Mucosa of stomach (tissue), 1 donor: ENCODE data around the gene MRPL48.
A peak's percentile ranks its signal among the peaks of the same experiment; 100 is the strongest.
"Not testable (repeated sequence)": the region's sequence is repeated elsewhere in the genome, so short reads cannot be mapped to it uniquely, and the experiment has no call there.

Source experiments
- H3K27me3 ChIP-seq: one replicate; pipeline ENCODE4 v1.7.0; 2013; ENCODE audit warnings: mild to moderate bottlenecking, low read length; ENCODE audit not compliant: control insufficient read depth, insufficient read depth
- H3K36me3 ChIP-seq: one replicate; pipeline ENCODE4 v1.7.0; 2013; ENCODE audit warnings: low read length; ENCODE audit not compliant: control insufficient read depth, insufficient read depth
- H3K4me1 ChIP-seq: one replicate; pipeline ENCODE4 v1.7.0; 2013; ENCODE audit warnings: mild to moderate bottlenecking, low read length; ENCODE audit not compliant: control insufficient read depth, insufficient read depth
- H3K4me3 ChIP-seq: one replicate; pipeline ENCODE4 v1.7.0; 2013; ENCODE audit warnings: low read length
- H3K9ac ChIP-seq: one replicate; pipeline ENCODE4 v1.7.0; 2013; ENCODE audit warnings: mild to moderate bottlenecking, low read length, moderate library complexity
- H3K9me3 ChIP-seq: one replicate; pipeline ENCODE4 v1.7.0; 2013; ENCODE audit warnings: mild to moderate bottlenecking, low read length, moderate library complexity; ENCODE audit not compliant: control insufficient read depth
- donor health status: Pancreatic carcinoma.

Gene MRPL48

GRCh38 chr11:73757598-73757997, 30.1 kb upstream of the MRPL48 start:
- Histone ChIP-seq H3K36me3 (no peaks in the 10 kb centered on the region), H3K4me3 (no peak overlapping the region), H3K27me3 (no peaks in the 10 kb centered on the region), H3K9ac (no peak overlapping the region), H3K4me1 (peaks cover 6% of the 10 kb centered on the region), H3K9me3 (no peaks in the 10 kb centered on the region)

DNA sequence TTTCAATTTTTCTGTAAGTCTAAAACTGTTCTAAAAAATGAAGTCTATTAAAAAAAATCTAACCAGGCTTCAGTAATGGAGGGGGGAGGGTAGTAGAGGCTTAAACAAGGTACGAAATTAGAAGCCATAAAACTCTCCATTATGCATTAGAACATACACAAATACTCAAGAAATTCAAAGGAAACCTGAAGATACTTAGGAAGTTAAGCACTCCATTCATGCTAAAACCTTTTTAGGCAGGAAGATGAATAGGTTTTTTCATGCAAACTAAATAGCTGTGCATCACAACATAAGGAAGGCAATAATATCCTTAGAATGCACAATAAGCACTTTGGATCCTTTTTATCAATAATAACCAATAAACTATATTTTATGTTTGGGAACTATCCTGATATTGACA, 29.2 kb upstream of the MRPL48 start:
- Histone ChIP-seq H3K36me3 (no peaks in the 10 kb centered on the region), H3K4me1 (peaks cover 6% of the 10 kb centered on the region), H3K9me3 (no peaks in the 10 kb centered on the region), H3K9ac (no peak overlapping the region), H3K4me3 (no peak overlapping the region), H3K27me3 (no peaks in the 10 kb centered on the region)

DNA sequence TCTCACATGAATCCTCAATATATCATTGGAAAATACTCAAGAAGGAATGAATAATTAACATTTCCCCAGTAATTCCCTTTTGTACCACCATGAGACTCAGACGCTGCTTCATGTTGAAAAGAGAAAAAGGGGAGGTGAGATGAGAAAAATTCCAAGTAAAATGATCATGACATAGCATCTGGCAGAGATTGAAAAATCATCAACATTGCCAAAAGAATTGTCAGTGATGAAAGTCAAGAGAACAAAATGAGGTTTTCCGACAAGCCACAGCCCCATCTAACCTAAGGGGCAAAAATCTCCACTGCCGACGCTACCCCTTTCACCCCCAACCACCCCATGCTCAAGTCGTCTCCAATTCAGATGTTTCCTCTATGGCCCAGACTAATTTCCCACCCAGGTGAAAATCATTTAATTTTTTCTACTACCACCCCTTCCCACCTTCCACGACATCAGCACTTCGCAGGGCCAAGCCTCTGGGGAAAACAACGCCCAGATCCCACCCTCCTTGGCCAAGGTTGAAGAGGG, 28.0 kb upstream of the MRPL48 start:
- H3K9me3 ChIP-seq, result no peaks in the 10 kb centered on the region
- peak overlapping the region; percentile 56 for H3K4me3 ChIP-seq
- H3K27me3 ChIP-seq, result no peaks in the 10 kb centered on the region
- H3K9ac ChIP-seq, result peak overlapping the region; percentile 95
- no peaks in the 10 kb centered on the region for H3K4me1 ChIP-seq
- no peaks in the 10 kb centered on the region for H3K36me3 ChIP-seq

- no peaks in the 10 kb centered on the region for H3K27me3 ChIP-seq
- H3K4me1 ChIP-seq, result no peaks in the 10 kb centered on the region
- no peaks in the 10 kb centered on the region for H3K9me3 ChIP-seq
- H3K9ac ChIP-seq, result peak overlapping the region; percentile 95
- H3K36me3 ChIP-seq, result no peaks in the 10 kb centered on the region
- H3K4me3 ChIP-seq, result peak overlapping the region; percentile 56
These were observed 27.5 kb upstream of the MRPL48 start for GRCh38 chr11:73760135-73760678.

DNA sequence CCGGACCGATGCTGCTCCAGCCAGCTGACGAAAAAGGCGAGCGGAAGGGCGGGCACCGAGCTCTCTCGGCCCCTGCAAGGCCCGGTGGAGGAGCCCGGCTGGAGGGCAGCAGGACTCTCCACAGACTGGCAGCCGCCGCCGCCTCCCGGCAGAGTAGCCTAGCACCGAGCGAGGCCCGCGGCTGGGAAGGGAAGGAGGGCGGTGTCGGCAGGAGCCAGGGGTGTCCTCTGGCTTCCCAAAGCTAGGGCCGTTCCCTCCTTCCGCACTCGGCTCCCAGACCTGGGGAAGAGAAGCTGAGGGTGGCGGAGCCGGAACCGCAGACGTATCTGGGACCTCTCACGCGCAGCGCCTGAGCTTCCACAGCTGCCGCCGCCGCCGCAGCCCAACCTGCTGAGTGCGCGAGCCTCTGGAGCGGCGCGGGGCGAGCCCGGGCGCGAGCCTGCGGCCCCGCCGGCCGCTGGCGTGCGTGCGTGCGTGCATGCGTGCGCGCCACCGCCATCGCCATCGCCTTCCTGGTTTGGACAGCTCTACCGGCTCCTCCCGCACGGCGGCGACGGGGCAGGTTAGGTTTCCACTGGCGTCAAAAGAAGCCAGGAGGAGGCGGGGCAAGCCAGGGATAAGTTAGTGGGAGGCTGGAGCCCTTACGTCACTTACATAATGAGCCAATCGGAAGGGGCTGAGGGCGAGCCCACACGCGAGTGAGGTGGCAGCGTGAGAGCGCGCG, 26.8 kb upstream of the MRPL48 start, which contains the start of gene RAB6A:
Gene RAB6A (minus strand): TSS at position 396 of the 724 bp plus-strand sequence. CDS start 439 bp downstream, outside the sequence.
- H3K27me3 ChIP-seq, result no peaks in the 10 kb centered on the region
- peak within 1 kb of the TSS; percentile 56 for H3K4me3 ChIP-seq
- H3K36me3 ChIP-seq, result no peaks in the 10 kb centered on the region
- peak within 1 kb of the TSS; percentile 95 for H3K9ac ChIP-seq
- no peaks in the 10 kb centered on the region for H3K9me3 ChIP-seq
- no peaks in the 10 kb centered on the region for H3K4me1 ChIP-seq

- Histone ChIP-seq H3K4me3 (no peak overlapping the region), H3K4me1 (peaks cover 4% of the 10 kb centered on the region), H3K9ac (peak overlapping the region; percentile 67), H3K36me3 (no peaks in the 10 kb centered on the region), H3K27me3 (no peaks in the 10 kb centered on the region), H3K9me3 (no peaks in the 10 kb centered on the region)
These were observed 26.2 kb upstream of the MRPL48 start for GRCh38 chr11:73761403-73761945.

- peaks cover 5% of the 10 kb centered on the region for H3K4me1 ChIP-seq
- H3K36me3 ChIP-seq, result no peaks in the 10 kb centered on the region
- no peak overlapping the region for H3K4me3 ChIP-seq
- H3K9ac ChIP-seq, result no peak overlapping the region
- H3K9me3 ChIP-seq, result no peaks in the 10 kb centered on the region
- H3K27me3 ChIP-seq, result no peaks in the 10 kb centered on the region
These were observed 24.9 kb upstream of the MRPL48 start for GRCh38 chr11:73762732-73763131.

GRCh38 chr11:73766763-73767162, 20.9 kb upstream of the MRPL48 start:
- Histone ChIP-seq H3K36me3 (no peaks in the 10 kb centered on the region), H3K9ac (no peak overlapping the region), H3K27me3 (no peaks in the 10 kb centered on the region), H3K9me3 (no peaks in the 10 kb centered on the region), H3K4me3 (no peak overlapping the region), H3K4me1 (peaks cover 5% of the 10 kb centered on the region)

- H3K4me1 ChIP-seq, H3K9ac ChIP-seq, H3K27me3 ChIP-seq, H3K9me3 ChIP-seq, H3K36me3 ChIP-seq, H3K4me3 ChIP-seq: not testable (repeated sequence)
These were observed 16.9 kb upstream of the MRPL48 start for GRCh38 chr11:73770811-73771210.

- Histone ChIP-seq H3K4me1 (peaks cover 11% of the 10 kb centered on the region), H3K9me3 (no peaks in the 10 kb centered on the region), H3K4me3 (peak overlapping the region; percentile 67), H3K9ac (peak overlapping the region; percentile 84), H3K27me3 (no peaks in the 10 kb centered on the region), H3K36me3 (no peaks in the 10 kb centered on the region)
These were observed 8.4 kb upstream of the MRPL48 start for GRCh38 chr11:73779084-73779902.

DNA sequence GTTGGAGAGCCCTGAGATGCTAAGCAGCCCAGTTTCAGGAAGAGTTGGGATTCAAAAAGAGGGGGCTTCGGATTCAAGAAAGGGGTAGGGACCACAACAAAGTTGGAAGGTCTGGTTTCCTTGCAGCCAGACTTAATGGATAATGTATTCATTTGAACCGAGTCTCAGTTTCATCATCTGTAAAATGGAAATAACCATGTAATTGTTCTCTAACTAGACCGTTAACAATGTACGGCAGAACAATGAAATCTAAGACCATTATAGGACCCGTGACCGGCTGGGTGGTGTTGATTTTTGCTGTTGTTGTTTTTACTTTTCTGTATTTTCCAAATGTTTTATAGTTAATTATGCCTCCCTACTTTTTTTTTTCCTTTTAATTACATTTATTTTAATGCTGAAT, 6.4 kb upstream of the MRPL48 start:
- no peaks in the 10 kb centered on the region for H3K9me3 ChIP-seq
- H3K27me3 ChIP-seq, result no peaks in the 10 kb centered on the region
- H3K9ac ChIP-seq, result no peak overlapping the region
- H3K4me3 ChIP-seq, result no peak overlapping the region
- peaks cover 11% of the 10 kb centered on the region for H3K4me1 ChIP-seq
- no peaks in the 10 kb centered on the region for H3K36me3 ChIP-seq
